ENCODE measurements around the gene PIP4P1. TPM values are rescaled to one million over a fixed set of nuclear protein-coding genes. Genes with fewer than 3 reads are reported as not detected.

Gene PIP4P1
- total and polyA plus RNA-seq, 9 of the 15 experiments (the other 6 are each of a cell fraction or from before 2014, with no cell fraction given): 5.3 to 20.9 (median 10.7) TPM

GRCh38 chr14:20477211-20477876, 16.1 kb upstream of the PIP4P1 start:
- Histone ChIP-seq H3K4me3 (no peak overlapping the region), H3K9ac (ENCODE audit: insufficient read depth in 1 of 2, low read depth in 2 of 2, low read length in 2 of 2) (peak overlapping the region in 1 of 2 experiments; percentile 15; a peak in 1 of 4 replicates), H4K20me1 (replicated peaks; ENCODE audit: control insufficient read depth, insufficient read depth, low read length) (0 out of 2 replicates have a peak, but pooled peaks cover 3% of the 10 kb centered on the region), H3K27ac (ENCODE audit: extremely low read depth, low read depth, low read length) (peak overlapping the region; percentile 26; the same call in 2 of the 3 replicates), H3K4me2 (ENCODE audit: insufficient read depth, low read length) (peak overlapping the region; percentile 20; the same call in 1 of the 2 replicates), H3K27me3 (ENCODE audit: control insufficient read depth in 2 of 2, insufficient read depth in 2 of 2, low read length in 2 of 2) (no peaks in the 10 kb centered on the region), H3K36me3 (ENCODE audit: control insufficient read depth, insufficient read depth, low read length) (peaks cover 65% of the 10 kb centered on the region), H3K9me1 (ENCODE audit: control insufficient read depth, insufficient read depth, low read length) (no peaks in the 10 kb centered on the region), H3K9me3 (replicated peaks; ENCODE audit: control insufficient read depth, insufficient read depth, low read depth, low read length) (no peaks in the 10 kb centered on the region), H3K79me2 (ENCODE audit: control insufficient read depth, insufficient read depth, low read length) (peaks cover 14% of the 10 kb centered on the region), H2AFZ (ENCODE audit: low read depth, low read length) (no peak overlapping the region), H3K4me1 (replicated peaks in 1 of 2; ENCODE audit: control insufficient read depth in 2 of 2, insufficient read depth in 2 of 2, low read length in 2 of 2) (peaks cover 13 to 41% of the 10 kb centered on the region in 2 experiments; a peak in 4 of 5 replicates)
- in situ Hi-C loops (cut with MboI): no loop called here
- peak; percentile 88 for FAIRE-seq
- BruUV-seq (replicated peaks): no TSS peak
- DNase-seq (ENCODE audit: extremely low read depth in 1 of 4, low spot score in 3 of 4): peak in 2 of 4 experiments; percentile 51 to 76
- intact Hi-C loops (cut with micrococcal nuclease): no loop called here
- ChIA-PET POLR2A (interaction anchor here (0.8 to 3.2 kb wide), 4 partner anchors 11 to 150 kb away, joined by 3 to 13 read pairs (median 4); partner anchors contain the start of genes APEX1, OSGEP and PIP4P1), CTCF (ENCODE audit: low intra/inter-chr PET ratio) (no interaction called here)
- peak; percentile 70 for ATAC-seq
- WGBS (ENCODE audit: insufficient coverage, low coverage, missing lambda C conversion rate): 0% methylated on average over 1 of the region's 1 CpG
- TF ChIP-seq KDM1A (IDR thresholded peaks at IDR 0.05) (0 out of 4 replicates have a peak, but pooled peaks of 1 of the 2 experiments have one; percentile 21), MTA3 (IDR thresholded peaks at IDR 0.05; ENCODE audit: borderline replicate concordance) (0 out of 2 replicates have a peak, but pooled peaks have one; percentile 35), HEY1 (CRISPR knock-in tag; IDR thresholded peaks at IDR 0.05; ENCODE audit: borderline replicate concordance) (peak; percentile 71; the same call in 1 of the 2 replicates), MLLT1 (IDR thresholded peaks at IDR 0.05) (peak in 1 of 2 experiments; percentile 82; a peak in 2 of 4 replicates), MTA1 (IDR thresholded peaks at IDR 0.05; ENCODE audit: borderline replicate concordance) (0 out of 2 replicates have a peak, but pooled peaks have one; percentile 57), ZHX1 (conservative IDR thresholded peaks at IDR 0.05; ENCODE audit: low read length) (no peak), NR2F6 (CRISPR knock-in tag; IDR thresholded peaks at IDR 0.05) (no peak), TAL1 (IDR thresholded peaks at IDR 0.05) (peak; percentile 64), SAP30 (IDR thresholded peaks at IDR 0.05; ENCODE audit: borderline replicate concordance, insufficient read depth, low read depth, low read length, poor library complexity, severe bottlenecking) (no peak), TEAD4 (IDR thresholded peaks at IDR 0.05; ENCODE audit: low read length) (peak; percentile 86), TEAD4 (CRISPR knock-in tag; IDR thresholded peaks at IDR 0.05; ENCODE audit: borderline replicate concordance) (no peak), ZNF175 (CRISPR knock-in tag; IDR thresholded peaks at IDR 0.05; ENCODE audit: low read depth) (0 out of 2 replicates have a peak, but pooled peaks have one; percentile 33), POLR2B (IDR thresholded peaks at IDR 0.05; ENCODE audit: low read depth, partially characterized antibody) (peak; percentile 37), SMARCC2 (IDR thresholded peaks at IDR 0.05; ENCODE audit: low read depth) (peak; percentile 57; the same call in 1 of the 2 replicates), ZNF445 (CRISPR knock-in tag; IDR thresholded peaks at IDR 0.05; ENCODE audit: low read depth) (no peak), RCOR1 (IDR thresholded peaks at IDR 0.05; ENCODE audit: borderline replicate concordance in 1 of 2, low read depth in 2 of 2, low read length in 2 of 2) (0 out of 4 replicates have a peak, but pooled peaks of 1 of the 2 experiments have one; percentile 32), STAT5A (IDR thresholded peaks at IDR 0.05; ENCODE audit: borderline replicate concordance, low read length) (peak; percentile 24; the same call in 1 of the 2 replicates)
